GM23248 (cell line): ENCODE results near the gene KCNQ5.

Source experiments
- EZH2 ChIP-seq: fragments of 200-600 bp; sonication (generic); IDR thresholded peaks from 2 replicates; pipeline ENCODE4 v1.6.1; 2018; ENCODE audit warnings: antibody characterized with exemption, mild to moderate bottlenecking; ENCODE audit not compliant: insufficient read depth, poor library complexity, severe bottlenecking
- EZH2phosphoT487 ChIP-seq: fragments of 200-600 bp; sonication (generic); IDR thresholded peaks from 2 replicates; pipeline ENCODE4 v1.6.1; 2018; ENCODE audit warnings: antibody characterized with exemption, moderate library complexity, mild to moderate bottlenecking, low read depth; ENCODE audit not compliant: insufficient read depth

DNA sequence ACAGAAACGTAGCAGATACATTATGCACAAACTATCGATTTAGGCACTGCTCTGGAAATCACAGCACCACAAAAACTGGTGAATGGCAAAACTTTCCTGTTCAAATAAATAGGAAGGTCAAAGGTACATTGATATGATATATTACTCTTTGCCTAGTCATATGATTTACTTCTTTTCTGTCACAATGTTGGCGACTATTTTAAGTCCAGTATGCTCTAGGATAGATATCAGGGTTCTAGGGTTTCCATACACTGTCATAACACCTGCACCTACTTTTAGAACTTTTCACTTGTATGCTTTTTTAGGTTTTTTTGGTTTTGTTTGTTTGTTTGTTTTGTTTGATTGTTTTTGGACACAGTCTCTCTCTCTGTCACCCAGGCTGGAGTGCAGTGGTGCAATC is 578.4 kb downstream of the KCNQ5 start:
- no peak for TF ChIP-seq EZH2phosphoT487
- no peak for TF ChIP-seq EZH2
